GM12875 (cell line): ENCODE measurements around the gene SHISA9.

Source experiments
- H3K4me3 ChIP-seq: one replicate; pipeline ENCODE4 v1.5.1; 2011; ENCODE audit warnings: low read depth, low read length, control low read depth
- CTCF ChIP-seq: IDR thresholded peaks from 2 replicates; pipeline ENCODE4 v1.5.1; 2011; ENCODE audit warnings: low read depth, mild to moderate bottlenecking, control low read depth, inconsistent platforms, low read length, moderate library complexity, borderline replicate concordance; ENCODE audit not compliant: insufficient read depth

Gene SHISA9

GRCh38 chr16:12881740-12882139 is 19.7 kb upstream of the SHISA9 start:
- TF ChIP-seq CTCF = no peak
- no peak overlapping the region for H3K4me3 ChIP-seq

- no peak overlapping the region for H3K4me3 ChIP-seq
- TF ChIP-seq CTCF = no peak
These were observed 15.7 kb upstream of the SHISA9 start for GRCh38 chr16:12885742-12886141.

- H3K4me3 ChIP-seq = no peak overlapping the region
- TF ChIP-seq CTCF = no peak
These were observed 9.6 kb upstream of the SHISA9 start for GRCh38 chr16:12891836-12892235.

- TF ChIP-seq CTCF = no peak
- no peak overlapping the region for H3K4me3 ChIP-seq
These were observed 8.2 kb upstream of the SHISA9 start for GRCh38 chr16:12893050-12893750.

- no peak overlapping the region for H3K4me3 ChIP-seq
- peak; percentile 54; the same call in 1 of the 2 replicates for TF ChIP-seq CTCF
These were observed 4.8 kb upstream of the SHISA9 start for GRCh38 chr16:12896562-12896961.

GRCh38 chr16:12898551-12898950 is 2.8 kb upstream of the SHISA9 start:
- no peak for TF ChIP-seq CTCF
- H3K4me3 ChIP-seq = no peak overlapping the region

- no peak overlapping the region for H3K4me3 ChIP-seq
- no peak for TF ChIP-seq CTCF
These were observed 1.8 kb upstream of the SHISA9 start for GRCh38 chr16:12899529-12900143.
